Astrocyte (in vitro differentiated cells and primary cell): ENCODE measurements around the gene ZFYVE19.

Source experiments
- EZH2 ChIP-seq: IDR thresholded peaks from 2 replicates; pipeline ENCODE4 v1.6.1; 2012; ENCODE audit warnings: mild to moderate bottlenecking, low read length, inconsistent platforms; ENCODE audit not compliant: insufficient read depth
- TF ChIP-seq, protein P1 (sequence below): IDR thresholded peaks from 2 replicates; pipeline ENCODE4 v1.5.1; 2011; ENCODE audit warnings: low read depth, mild to moderate bottlenecking, inconsistent platforms, low read length, moderate library complexity; ENCODE audit not compliant: insufficient read depth

DNA sequence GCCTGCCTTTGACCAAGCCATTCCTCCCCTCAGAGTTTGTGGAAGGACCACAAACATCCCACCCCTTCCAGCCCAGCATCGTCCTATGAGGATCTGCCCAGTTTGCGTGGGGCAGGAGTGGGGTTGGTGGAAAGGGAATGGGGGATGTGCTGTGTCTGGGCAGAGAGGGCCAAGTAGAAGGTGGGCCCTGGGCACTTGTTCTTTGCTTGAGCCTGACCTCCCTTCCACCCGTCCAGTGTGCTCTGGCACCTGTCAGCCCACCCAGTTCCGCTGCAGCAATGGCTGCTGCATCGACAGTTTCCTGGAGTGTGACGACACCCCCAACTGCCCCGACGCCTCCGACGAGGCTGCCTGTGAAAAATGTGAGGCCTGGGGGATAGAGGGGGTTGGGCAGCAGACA is 47.3 kb downstream of the ZFYVE19 start:
- TF ChIP-seq, protein P1, sequence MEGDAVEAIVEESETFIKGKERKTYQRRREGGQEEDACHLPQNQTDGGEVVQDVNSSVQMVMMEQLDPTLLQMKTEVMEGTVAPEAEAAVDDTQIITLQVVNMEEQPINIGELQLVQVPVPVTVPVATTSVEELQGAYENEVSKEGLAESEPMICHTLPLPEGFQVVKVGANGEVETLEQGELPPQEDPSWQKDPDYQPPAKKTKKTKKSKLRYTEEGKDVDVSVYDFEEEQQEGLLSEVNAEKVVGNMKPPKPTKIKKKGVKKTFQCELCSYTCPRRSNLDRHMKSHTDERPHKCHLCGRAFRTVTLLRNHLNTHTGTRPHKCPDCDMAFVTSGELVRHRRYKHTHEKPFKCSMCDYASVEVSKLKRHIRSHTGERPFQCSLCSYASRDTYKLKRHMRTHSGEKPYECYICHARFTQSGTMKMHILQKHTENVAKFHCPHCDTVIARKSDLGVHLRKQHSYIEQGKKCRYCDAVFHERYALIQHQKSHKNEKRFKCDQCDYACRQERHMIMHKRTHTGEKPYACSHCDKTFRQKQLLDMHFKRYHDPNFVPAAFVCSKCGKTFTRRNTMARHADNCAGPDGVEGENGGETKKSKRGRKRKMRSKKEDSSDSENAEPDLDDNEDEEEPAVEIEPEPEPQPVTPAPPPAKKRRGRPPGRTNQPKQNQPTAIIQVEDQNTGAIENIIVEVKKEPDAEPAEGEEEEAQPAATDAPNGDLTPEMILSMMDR: no peak
- no peak for TF ChIP-seq EZH2
